GM12878 (cell line): ENCODE data around the gene NSD2. TPM values are rescaled to one million over a fixed set of nuclear protein-coding genes. Genes with fewer than 3 reads are reported as not detected.

Source experiments
- ATAC-seq: fragments of 200-7000 bp; cut with Tn5 transposase; 3 replicates; pipeline ENCODE4 v1.9.1; 2020; ENCODE audit warnings: mild to moderate bottlenecking, moderate library complexity
- BruUV-seq: library from RNA; stranded (reverse); fragments of 400-500 nt; replicated peaks from 2 replicates; lab custom pipeline; 2021; lab: Mats Ljungman, UMichigan
- CTCF ChIA-PET: fragments of 300-600 bp; sonication (Branson Sonifier 250); formaldehyde crosslinking; extraction: SDS; loops from one replicate; lab custom pipeline; 2021; ENCODE audit warnings: inconsistent platforms; lab: Yijun Ruan, JAX
- POLR2A ChIA-PET: fragments of 350-600 bp; formaldehyde crosslinking; extraction: SDS; loops from one replicate; lab custom pipeline; 2021; ENCODE audit warnings: inconsistent platforms; lab: Charles Lee
- RAD21 ChIA-PET: fragments of 300-600 bp; sonication (Branson Sonifier 250); formaldehyde crosslinking; loops from one replicate; lab custom pipeline; 2023; ENCODE audit warnings: antibody characterized with exemption; ENCODE audit not compliant: unreplicated experiment; lab: Charles Lee
- SMC1A ChIA-PET: fragments of 300-600 bp; sonication (Branson Sonifier 250); formaldehyde crosslinking; loops from one replicate; lab custom pipeline; 2023; ENCODE audit not compliant: unreplicated experiment, uncharacterized antibody; lab: Charles Lee
- DNase-seq: peaks from one replicate; pipeline ENCODE4 v3.0.0-alpha.2; 2011; ENCODE audit warnings: low read depth, low spot score
- FAIRE-seq: peaks from 3 replicates; lab custom pipeline; 2011; peaks lifted over from hg19 to GRCh38; lab: Jason Lieb, UNC
- H2AFZ ChIP-seq: 2 replicates; pipeline ENCODE4 v1.6.0; 2011; ENCODE audit warnings: low read depth, low read length, control low read depth; ENCODE audit not compliant: control insufficient read depth
- H3K27ac ChIP-seq: 2 replicates; pipeline ENCODE4 v1.5.1; 2011; ENCODE audit warnings: control low read depth; ENCODE audit not compliant: control insufficient read depth, insufficient read depth
- H3K27me3 ChIP-seq, 2 experiments: replicated peaks in 1 of 2; 2 replicates each; pipeline versions ENCODE4 v1.6.0 to v1.6.1; 2011; ENCODE audit warnings: low read length in 1 of 2; ENCODE audit not compliant: control insufficient read depth in 2 of 2, insufficient read depth in 2 of 2
- H3K36me3 ChIP-seq, 2 experiments: 2 replicates each; pipeline ENCODE4 v1.5.1; 2011; ENCODE audit warnings: low read length in 1 of 2; ENCODE audit not compliant: control insufficient read depth in 2 of 2, insufficient read depth in 2 of 2
- H3K4me1 ChIP-seq: 2 replicates; pipeline ENCODE4 v1.6.1; 2011; ENCODE audit warnings: mild to moderate bottlenecking, low read length, moderate library complexity, mixed read lengths; ENCODE audit not compliant: control insufficient read depth, insufficient read depth
- H3K4me2 ChIP-seq: 2 replicates; pipeline ENCODE4 v1.6.0; 2011; ENCODE audit warnings: control low read depth; ENCODE audit not compliant: control insufficient read depth, insufficient read depth
- H3K4me3 ChIP-seq: fragments of 200-600 bp; sonication (generic); 2 replicates; pipeline ENCODE4 v1.5.1; 2016
- H3K79me2 ChIP-seq: 2 replicates; pipeline ENCODE4 v1.6.0; 2011; ENCODE audit warnings: low read length; ENCODE audit not compliant: control insufficient read depth, insufficient read depth
- H3K9ac ChIP-seq: 2 replicates; pipeline ENCODE4 v1.8.0; 2011; ENCODE audit warnings: low read length, control low read depth, mixed read lengths; ENCODE audit not compliant: control insufficient read depth, insufficient read depth
- H3K9me3 ChIP-seq: replicated peaks from 3 replicates; pipeline ENCODE4 v1.5.1; 2011; ENCODE audit warnings: mild to moderate bottlenecking, low read length; ENCODE audit not compliant: control insufficient read depth, insufficient read depth
- H4K20me1 ChIP-seq: 2 replicates; pipeline ENCODE4 v1.6.0; 2011; ENCODE audit not compliant: control insufficient read depth, insufficient read depth
- ATF3 ChIP-seq: IDR thresholded peaks from 2 replicates; pipeline ENCODE4 v1.6.1; 2011; ENCODE audit warnings: low read depth, mild to moderate bottlenecking, low read length, moderate library complexity, borderline replicate concordance; ENCODE audit errors: extremely low read depth
- ATF7 ChIP-seq: fragments of 450-650 bp; IDR thresholded peaks from 2 replicates; pipeline ENCODE4 v1.6.1; 2016; ENCODE audit warnings: low read depth, mild to moderate bottlenecking
- HSF1 ChIP-seq: fragments of 150-350 bp; IDR thresholded peaks from 2 replicates; pipeline ENCODE4 v1.6.1; 2014; ENCODE audit warnings: mild to moderate bottlenecking, low read depth, low read length
- IKZF1 ChIP-seq: fragments of 450-650 bp; conservative IDR thresholded peaks from 2 replicates; pipeline ENCODE4 v1.6.1; 2017; ENCODE audit warnings: antibody characterized with exemption, mild to moderate bottlenecking
- RUNX3 ChIP-seq: IDR thresholded peaks from 2 replicates; pipeline ENCODE4 v1.6.1; 2012; ENCODE audit warnings: low read length, inconsistent platforms
- SMARCA5 ChIP-seq: fragments of 450-650 bp; IDR thresholded peaks from 2 replicates; pipeline ENCODE4 v1.6.1; 2017; ENCODE audit warnings: mild to moderate bottlenecking
- TCF3 ChIP-seq: IDR thresholded peaks from 2 replicates; pipeline ENCODE4 v1.6.1; 2012; ENCODE audit warnings: low read depth, mild to moderate bottlenecking, low read length, borderline replicate concordance; ENCODE audit not compliant: insufficient read depth
- YBX1 ChIP-seq: fragments of 450-650 bp; IDR thresholded peaks from 2 replicates; pipeline ENCODE4 v1.6.1; 2016; ENCODE audit warnings: antibody characterized with exemption
- WGBS: methylation state at CpG from one replicate; pipeline ENCODE4 v1.1.6; 2016; ENCODE audit warnings: low lambda C conversion rate; ENCODE audit not compliant: insufficient replicate concordance, insufficient coverage; ENCODE audit errors: missing lambda C conversion rate; 5-methylcytosine and 5-hydroxymethylcytosine counted together
- in situ Hi-C: fragments of 300-500 bp; cut with MboI; formaldehyde crosslinking; loops from 9 replicates; pipeline ENCODE4 v1.14.3; 2018; ENCODE audit warnings: mixed read lengths
- intact Hi-C: fragments of 100-400 bp; cut with micrococcal nuclease; formaldehyde crosslinking; loops from one replicate; pipeline ENCODE4 v1.14.2; 2022; ENCODE audit not compliant: unreplicated experiment
- polyA plus RNA-seq, 11 experiments: library from polyadenylated mRNA; depleted of rRNA in 4 of 11; unstranded in 6 of 11; stranded (reverse) in 5 of 11; fragments of >200 nt; fragmentation: Nextera tagmentation in 4 of 11; fragmentation: Illumina TruSeq in 1 of 11; extraction: Ambion mirVana in 4 of 11; extraction: Trizol in 1 of 11; gene quantifications; 1 replicate in 1 of 11; 2 replicates in 10 of 11; pipeline versions ENCODE4 v1.2.1 to v1.2.3, GENCODE V29; 2011 to 2016; ENCODE audit warnings: inconsistent platforms in 2 of 11, missing spikeins in 2 of 11, low read depth in 1 of 11
- total RNA-seq, 4 experiments: library from RNA; depleted of rRNA in 3 of 4; stranded (reverse); fragments of >200 nt in 3 of 4; fragmentation: Illumina TruSeq in 1 of 4; extraction: Trizol in 1 of 4; gene quantifications; 2 replicates each; pipeline versions ENCODE4 v1.2.1 to v1.2.3, GENCODE V29; 2013 to 2021

Gene NSD2
- total and polyA plus RNA-seq, 10 of the 15 experiments (the other 5 are each of a cell fraction or from before 2014, with no cell fraction given) = 8.6 to 139 (median 67.2) TPM

GRCh38 chr4:1857931-1858330, 13.3 kb upstream of the NSD2 start:
- FAIRE-seq = no peak
- TF ChIP-seq TCF3 = no peak
- no peak for TF ChIP-seq ATF3
- TF ChIP-seq YBX1 = no peak
- no peak for TF ChIP-seq SMARCA5
- TF ChIP-seq RUNX3 = no peak
- no peak for TF ChIP-seq ATF7
- TF ChIP-seq HSF1 = no peak
- TF ChIP-seq IKZF1 = no peak

More at GRCh38 chr4:1857931-1858330, 13.3 kb upstream of the NSD2 start:
- in situ Hi-C loops = no loop called here
- Histone ChIP-seq H3K4me1 (peaks cover 9% of the 10 kb centered on the region), H3K36me3 (no peaks in the 10 kb centered on the region), H3K9ac (no peak overlapping the region), H3K4me3 (no peak overlapping the region), H4K20me1 (no peaks in the 10 kb centered on the region), H3K4me2 (no peak overlapping the region), H3K79me2 (peaks cover 38% of the 10 kb centered on the region), H3K9me3 (no peaks in the 10 kb centered on the region), H3K27me3 (no peaks in the 10 kb centered on the region), H3K27ac (no peak overlapping the region), H2AFZ (no peak overlapping the region)
- BruUV-seq = no TSS peak
- intact Hi-C loops = no loop called here
- 79% methylated on average over 5 of the region's 5 CpGs for WGBS
- SMC1A ChIA-PET = interaction anchor here (3.8 kb wide), 1 partner anchor 41 kb away, joined by 14 read pairs; no protein-coding TSS in a partner anchor
- RAD21 ChIA-PET = no interaction called here
- CTCF ChIA-PET = interaction anchor here (1.2 to 1.9 kb wide), 3 partner anchors 10 to 39 kb away, joined by 3 to 6 read pairs (median 3); no protein-coding TSS in a partner anchor
- no peak for ATAC-seq
- no peak for DNase-seq
- POLR2A ChIA-PET = interaction anchor here (1.5 kb wide), 1 partner anchor 42 kb away, joined by 4 read pairs; no protein-coding TSS in a partner anchor
